HG03439 (cell line): ENCODE measurements around the gene KLHL26.
"Not testable (repeated sequence)": the region's sequence is repeated elsewhere in the genome, so short reads cannot be mapped to it uniquely, and the experiment has no call there.

ENCODE experiments used
- ATAC-seq: cut with Tn5 transposase; IDR thresholded peaks from one replicate; pipeline ENCODE4 v1.9.1; 2021; ENCODE audit warnings: mild to moderate bottlenecking, moderate library complexity; ENCODE audit not compliant: unreplicated experiment

KLHL26 gene

DNA sequence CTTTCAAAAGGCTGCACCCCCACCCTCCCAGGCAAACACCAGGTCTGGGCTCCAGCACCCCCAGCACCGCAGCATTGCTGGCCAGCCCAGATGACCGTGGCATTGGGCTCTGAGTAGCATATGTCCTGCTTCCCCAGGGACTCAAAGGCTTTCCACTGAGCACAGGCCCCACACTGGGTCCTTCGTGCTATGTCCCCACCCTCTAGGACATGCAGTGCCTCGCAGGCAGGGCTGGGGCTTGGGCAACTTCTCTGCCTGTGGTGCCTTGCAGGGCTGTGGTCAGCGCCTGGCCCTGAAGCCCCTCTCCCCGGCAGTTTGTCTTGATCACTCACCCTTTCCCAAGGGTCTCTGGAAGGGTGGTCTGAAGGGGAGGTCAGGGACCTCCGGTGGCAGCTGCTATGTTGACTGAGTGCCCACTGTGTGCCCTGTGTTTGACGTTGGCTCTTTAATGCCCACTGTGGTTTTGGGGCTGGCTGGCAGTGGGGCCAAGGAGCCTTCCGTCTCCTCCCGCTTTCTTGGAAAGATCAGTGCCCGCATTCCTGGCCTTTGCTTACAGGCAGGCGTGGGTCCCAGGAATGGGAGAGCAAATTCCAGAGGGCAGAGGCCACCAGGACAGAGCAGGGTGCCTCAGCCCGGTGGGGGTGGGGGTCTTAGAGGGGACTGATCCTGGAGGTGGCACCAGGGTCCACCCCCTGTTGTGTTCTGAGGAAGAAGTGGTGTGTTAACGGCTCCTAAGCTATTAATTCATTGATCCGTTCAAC is 26.3 kb downstream of the KLHL26 start:
- ATAC-seq, result no peak

DNA sequence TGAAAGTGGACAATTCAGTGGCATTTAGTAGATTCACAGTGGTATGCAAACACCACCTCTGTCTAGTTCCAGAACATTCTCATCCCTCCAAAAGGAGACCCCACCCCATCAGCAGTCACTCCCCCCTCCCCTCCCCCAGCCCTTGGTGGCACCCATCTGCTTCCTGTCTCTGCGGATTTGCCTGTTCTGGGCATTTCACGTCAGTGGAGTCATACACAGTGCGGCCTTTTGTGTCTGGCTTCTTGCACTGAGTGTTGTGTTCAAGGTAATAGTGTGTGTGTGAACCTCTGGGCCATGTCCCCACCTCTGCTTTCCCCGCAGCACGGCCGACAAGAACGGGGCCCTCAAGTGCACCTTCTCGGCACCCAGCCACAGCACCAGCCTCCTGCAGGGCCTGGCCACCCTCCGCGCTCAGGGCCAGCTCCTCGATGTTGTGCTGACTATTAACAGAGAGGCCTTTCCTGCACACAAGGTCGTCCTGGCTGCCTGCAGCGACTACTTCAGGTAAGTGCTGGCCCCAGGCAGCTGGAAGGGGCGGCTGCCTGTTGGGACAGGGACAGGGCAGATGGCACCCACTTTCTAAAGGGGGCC is 27.2 kb downstream of the KLHL26 start:
- ATAC-seq, result no peak

DNA sequence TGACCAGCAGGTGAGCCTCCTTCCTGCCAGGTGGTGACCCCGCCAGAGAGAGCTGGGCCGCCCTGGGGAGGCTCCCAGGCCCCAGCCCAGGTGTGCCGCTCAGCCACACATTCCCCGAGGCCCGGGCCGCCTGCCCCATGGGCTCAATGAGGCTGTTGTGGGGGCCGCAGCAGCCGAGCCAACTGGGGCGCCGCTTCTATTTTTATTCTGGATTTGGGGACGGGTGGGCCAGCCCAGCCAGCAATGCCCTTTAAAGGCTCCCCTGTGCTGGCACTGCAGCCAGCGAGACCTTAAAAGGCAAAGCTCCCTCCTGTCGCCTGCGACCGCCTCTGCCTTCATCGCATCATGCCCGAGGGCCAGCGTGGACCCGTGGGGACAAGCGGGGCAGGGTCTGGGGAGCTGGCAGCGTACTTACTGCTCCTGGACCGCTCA is 29.0 kb downstream of the KLHL26 start:
- no peak for ATAC-seq

DNA sequence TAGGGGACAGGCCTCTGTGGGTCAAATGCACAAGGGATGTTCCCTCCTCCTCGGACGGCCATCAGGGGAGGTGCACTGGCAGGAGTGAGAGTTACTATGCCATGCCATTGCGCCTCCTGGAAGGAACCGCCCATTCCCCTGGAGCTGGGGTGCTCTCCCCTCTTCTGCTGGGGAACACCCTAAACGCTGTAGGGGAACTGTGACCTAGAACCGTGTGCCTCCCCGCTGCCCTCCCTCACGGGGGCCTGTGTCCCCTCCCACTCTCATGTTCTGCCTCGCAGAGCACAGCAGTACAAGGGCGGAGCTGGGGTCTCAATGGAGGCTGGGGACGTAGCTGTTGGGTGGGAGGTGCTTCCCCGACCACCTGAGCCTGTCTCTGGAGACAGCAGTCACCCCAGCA is 29.5 kb downstream of the KLHL26 start:
- no peak for ATAC-seq

- ATAC-seq, result no peak
These were observed 30.0 kb downstream of the KLHL26 start for GRCh38 chr19:18666784-18667183.

DNA sequence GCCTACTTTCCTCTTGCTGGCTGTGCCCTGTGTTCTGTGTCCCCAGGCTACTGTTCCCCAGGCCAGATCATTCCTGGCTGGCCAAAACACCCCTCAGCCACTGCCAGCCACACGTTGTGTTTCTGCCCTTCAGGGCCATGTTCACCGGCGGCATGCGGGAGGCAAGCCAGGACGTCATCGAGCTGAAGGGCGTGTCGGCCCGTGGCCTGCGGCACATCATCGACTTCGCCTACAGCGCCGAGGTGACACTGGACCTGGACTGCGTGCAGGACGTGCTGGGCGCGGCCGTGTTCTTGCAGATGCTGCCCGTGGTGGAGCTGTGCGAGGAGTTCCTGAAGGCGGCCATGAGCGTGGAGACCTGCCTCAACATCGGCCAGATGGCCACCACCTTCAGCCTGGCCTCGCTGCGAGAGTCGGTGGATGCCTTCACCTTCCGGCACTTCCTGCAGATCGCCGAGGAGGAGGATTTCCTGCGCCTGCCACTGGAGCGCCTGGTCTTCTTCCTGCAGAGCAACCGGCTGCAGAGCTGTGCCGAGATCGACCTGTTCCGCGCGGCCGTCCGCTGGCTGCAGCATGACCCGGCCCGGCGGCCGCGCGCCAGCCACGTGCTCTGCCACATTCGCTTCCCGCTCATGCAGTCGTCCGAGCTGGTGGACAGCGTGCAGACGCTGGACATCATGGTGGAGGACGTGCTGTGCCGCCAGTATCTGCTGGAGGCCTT is 30.9 kb downstream of the KLHL26 start:
- no peak for ATAC-seq

GRCh38 chr19:18668252-18668631 is 31.4 kb downstream of the KLHL26 start:
- ATAC-seq, result no peak

- no peak for ATAC-seq
These were observed 32.1 kb downstream of the KLHL26 start for GRCh38 chr19:18668744-18669523.

DNA sequence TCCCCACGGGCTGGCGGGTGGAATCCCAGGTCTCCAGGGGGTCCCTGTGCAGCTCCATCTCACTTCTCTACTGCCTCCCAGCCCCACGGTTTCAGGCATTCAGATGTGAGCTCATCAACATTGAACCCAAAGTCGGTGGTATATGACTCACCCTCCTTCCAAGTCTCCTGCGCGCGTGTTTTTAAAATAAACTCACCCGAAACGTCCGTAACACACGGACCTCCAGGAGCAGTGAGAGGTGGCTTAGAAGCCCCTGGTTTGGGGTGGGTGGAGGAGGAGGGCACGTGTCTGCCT is 32.6 kb downstream of the KLHL26 start:
- no peak for ATAC-seq

DNA sequence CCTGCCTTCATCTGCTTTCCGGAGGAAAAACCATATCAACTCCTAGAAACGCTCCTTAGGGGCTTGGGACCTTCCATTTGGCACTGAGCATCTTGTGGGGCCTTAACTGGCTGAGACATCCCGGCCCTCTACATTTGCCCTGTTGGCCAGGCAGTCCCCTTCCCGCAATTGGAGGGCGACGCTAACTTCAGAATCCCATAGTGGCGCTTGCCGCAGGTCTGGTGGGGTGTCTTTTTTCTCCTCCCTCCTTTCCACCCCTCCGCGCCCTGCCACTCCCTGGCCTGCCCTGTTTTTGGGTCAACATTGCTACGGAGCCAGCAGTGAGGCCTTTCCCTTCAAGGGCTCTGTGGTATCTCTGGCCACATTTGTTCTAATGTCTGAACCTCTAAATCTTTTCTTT is 33.1 kb downstream of the KLHL26 start:
- no peak for ATAC-seq

GRCh38 chr19:18670312-18670711 is 33.5 kb downstream of the KLHL26 start:
- no peak for ATAC-seq

DNA sequence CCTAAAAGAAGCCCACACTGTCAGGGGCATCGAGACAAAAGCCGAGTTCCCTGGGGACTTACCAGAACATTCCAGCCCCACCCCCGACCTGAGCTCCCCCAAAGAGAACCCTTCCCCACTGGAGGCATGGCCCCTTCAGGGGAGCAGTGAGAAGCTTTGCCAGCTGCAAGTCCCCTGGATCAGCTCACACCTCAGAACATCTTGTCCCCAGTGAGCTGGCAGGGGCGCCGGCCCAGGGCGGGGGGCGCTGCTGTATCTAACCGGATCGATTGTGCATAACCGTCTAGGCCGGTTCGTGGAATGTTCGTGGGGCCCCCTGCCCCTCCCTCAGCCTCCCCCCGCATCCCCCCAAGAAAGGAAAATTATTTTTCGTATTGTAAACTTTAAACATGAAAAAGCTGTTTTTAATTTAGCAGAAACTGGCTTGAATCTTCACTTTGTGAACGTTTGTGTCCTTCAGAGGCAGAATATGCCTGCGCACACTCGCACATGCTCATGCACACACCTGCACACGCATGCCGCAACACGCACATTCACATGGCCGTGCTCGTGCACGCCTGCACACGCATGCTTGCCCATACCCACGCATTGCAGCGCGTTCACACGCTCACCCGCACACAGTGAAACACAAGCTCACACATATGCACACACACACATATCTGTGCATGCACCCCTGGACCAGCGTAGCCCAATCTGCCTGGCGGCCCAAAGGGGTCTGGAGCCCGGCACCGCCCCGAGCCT is 34.6 kb downstream of the KLHL26 start:
- no peak for ATAC-seq

GRCh38 chr19:18672044-18672451 is 35.2 kb downstream of the KLHL26 start:
- no peak for ATAC-seq

GRCh38 chr19:18672606-18673337 is 35.9 kb downstream of the KLHL26 start:
- ATAC-seq, result no peak

DNA sequence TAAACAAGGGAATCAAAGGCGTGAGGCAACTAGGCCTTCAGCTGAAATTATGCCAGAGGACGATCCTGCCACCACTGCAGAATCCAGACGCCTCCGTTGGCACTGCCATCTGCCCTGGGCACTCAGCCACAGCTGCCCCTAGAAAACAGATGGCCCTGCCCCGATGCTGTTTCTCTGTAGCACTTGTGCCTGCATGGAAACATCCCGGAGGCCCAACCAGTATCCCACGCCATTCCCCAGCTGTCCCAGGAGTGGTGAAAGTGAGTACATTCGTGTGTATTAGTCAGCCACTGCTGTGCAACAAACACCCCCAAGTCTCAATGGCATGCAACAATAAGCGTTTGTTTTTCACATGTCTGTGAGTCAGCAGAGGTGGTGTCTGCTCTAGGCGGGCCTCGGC is 37.8 kb downstream of the KLHL26 start:
- no peak for ATAC-seq

DNA sequence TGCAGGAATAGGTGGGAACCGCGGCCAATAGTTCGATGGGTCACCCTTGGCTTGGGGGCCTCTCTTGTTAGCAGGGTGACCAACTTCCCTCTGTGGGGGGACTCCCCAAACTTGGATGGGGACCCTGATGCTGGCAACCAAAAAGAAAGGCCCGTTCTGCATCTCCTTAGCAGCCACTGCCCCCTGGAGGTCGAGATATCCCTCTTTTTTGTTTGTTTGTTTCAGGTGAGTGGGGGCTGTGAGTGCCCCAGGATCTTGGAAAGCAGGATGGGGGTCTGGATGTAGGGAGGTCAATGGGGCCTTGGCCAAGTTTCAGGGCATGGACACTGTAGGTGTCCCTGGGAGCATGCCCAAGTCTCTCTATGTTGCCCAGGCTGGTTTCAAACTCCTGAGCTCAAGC is 39.0 kb downstream of the KLHL26 start:
- no peak for ATAC-seq

GRCh38 chr19:18676692-18677091 is 39.9 kb downstream of the KLHL26 start:
- ATAC-seq, result no peak

GRCh38 chr19:18677156-18677555 is 40.3 kb downstream of the KLHL26 start:
- no peak for ATAC-seq

GRCh38 chr19:18680148-18680547 is 43.3 kb downstream of the KLHL26 start:
- ATAC-seq, result not testable (repeated sequence)

DNA sequence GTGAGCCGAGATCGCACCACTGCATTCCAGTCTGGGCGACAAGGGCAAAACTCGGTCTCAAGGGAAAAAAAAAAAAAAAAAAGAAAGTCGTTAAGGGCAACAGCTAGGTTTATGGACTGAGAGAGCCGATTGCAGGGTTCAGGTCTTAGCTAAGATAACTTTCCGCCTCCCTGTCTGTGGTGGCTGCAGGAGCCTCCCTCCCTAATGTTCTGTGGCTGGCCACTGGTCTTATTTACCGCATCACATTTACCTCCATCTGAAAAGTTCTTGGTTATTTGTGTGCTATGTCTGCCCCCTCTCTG is 45.9 kb downstream of the KLHL26 start:
- ATAC-seq, result no peak
